ENCODE measurements around the gene CSNK1D.

GRCh38 chr17:82235056-82235774 is 38.3 kb downstream of the CSNK1D start:
- TF ChIP-seq POLR2AphosphoS5 (IDR thresholded peaks at IDR 0.05) (no peak), CTCF (IDR thresholded peaks at IDR 0.05; ENCODE audit: poor library complexity, severe bottlenecking) (no peak), TAF1 (IDR thresholded peaks at IDR 0.05; ENCODE audit: low read depth) (no peak), REST (IDR thresholded peaks at IDR 0.05; ENCODE audit: borderline replicate concordance) (no peak), EP300 (conservative IDR thresholded peaks at IDR 0.05; ENCODE audit: poor library complexity, severe bottlenecking) (no peak), RAD21 (conservative IDR thresholded peaks at IDR 0.05) (no peak), EZH2 (IDR thresholded peaks at IDR 0.05; ENCODE audit: borderline replicate concordance, insufficient read depth, low read length, poor library complexity, severe bottlenecking) (no peak)

All from neural cell (in vitro differentiated cells).